Progenitor cell of endocrine pancreas (in vitro differentiated cells): Measurements from ENCODE around the gene MIS12. TPM values are rescaled to one million over a fixed set of nuclear protein-coding genes. Genes with fewer than 3 reads are reported as not detected.

Experiments used
- DNase-seq: peaks from one replicate; pipeline ENCODE4 v3.0.0; 2021; ENCODE audit warnings: low spot score; ENCODE audit not compliant: unreplicated experiment
- H3K27ac Mint-ChIP-seq: 2 replicates; pipeline ENCODE4 v1.8.0; 2021; ENCODE audit warnings: mild to moderate bottlenecking, moderate library complexity, mixed read lengths
- H3K27me3 Mint-ChIP-seq: 2 replicates; pipeline ENCODE4 v1.8.0; 2021; ENCODE audit warnings: mixed read lengths
- H3K36me3 Mint-ChIP-seq: 2 replicates; pipeline ENCODE4 v1.8.0; 2022; ENCODE audit warnings: mixed read lengths; ENCODE audit not compliant: insufficient read depth
- H3K4me1 Mint-ChIP-seq: 2 replicates; pipeline ENCODE4 v1.8.0; 2021; ENCODE audit warnings: low read depth, mixed read lengths
- H3K4me3 Mint-ChIP-seq: 2 replicates; pipeline ENCODE4 v1.8.0; 2021; ENCODE audit warnings: low read depth, mild to moderate bottlenecking, moderate library complexity, mixed read lengths
- H3K9me3 Mint-ChIP-seq: 2 replicates; pipeline ENCODE4 v1.8.0; 2021; ENCODE audit warnings: low read depth, mixed read lengths
- total RNA-seq: library from RNA; stranded (reverse); gene quantifications from 2 replicates; pipeline ENCODE4 v1.2.1, GENCODE V29; 2021
- TF ChIP-seq, protein P1 (sequence below): fragments of 200-600 bp; sonication (generic); IDR thresholded peaks from one replicate; pipeline ENCODE4 v1.5.0; 2021; ENCODE audit warnings: antibody characterized with exemption, mild to moderate bottlenecking; ENCODE audit not compliant: unreplicated experiment

MIS12 gene
- total RNA-seq, 1 donor from 2014 or later: 27.4 TPM

DNA sequence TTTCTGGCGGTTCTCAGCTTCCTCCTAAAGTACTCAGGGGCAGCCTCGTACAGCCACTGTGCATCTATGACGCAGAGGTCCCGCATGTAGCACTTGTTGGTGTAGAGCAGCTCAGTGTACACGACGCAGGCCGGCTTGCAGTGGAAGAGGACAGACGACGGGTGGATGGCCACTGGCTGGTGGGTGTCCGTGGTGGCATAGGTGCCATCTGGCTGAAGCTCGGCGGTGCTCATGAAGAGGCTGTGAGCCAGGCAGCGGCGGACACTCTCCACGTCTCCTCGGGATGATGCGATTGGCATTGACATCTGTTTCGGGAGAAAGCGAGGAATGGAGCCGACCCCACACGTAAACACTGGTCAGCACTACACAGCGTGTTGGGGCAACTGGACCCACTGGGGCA is 42.2 kb upstream of the MIS12 start:
- no peak overlapping the region for H3K4me3 Mint-ChIP-seq
- DNase-seq: no peak
- no peaks in the 10 kb centered on the region for H3K9me3 Mint-ChIP-seq
- no peaks in the 10 kb centered on the region for H3K27me3 Mint-ChIP-seq
- peaks cover 7% of the 10 kb centered on the region for H3K36me3 Mint-ChIP-seq
- no peak overlapping the region for H3K27ac Mint-ChIP-seq
- TF ChIP-seq, protein P1, sequence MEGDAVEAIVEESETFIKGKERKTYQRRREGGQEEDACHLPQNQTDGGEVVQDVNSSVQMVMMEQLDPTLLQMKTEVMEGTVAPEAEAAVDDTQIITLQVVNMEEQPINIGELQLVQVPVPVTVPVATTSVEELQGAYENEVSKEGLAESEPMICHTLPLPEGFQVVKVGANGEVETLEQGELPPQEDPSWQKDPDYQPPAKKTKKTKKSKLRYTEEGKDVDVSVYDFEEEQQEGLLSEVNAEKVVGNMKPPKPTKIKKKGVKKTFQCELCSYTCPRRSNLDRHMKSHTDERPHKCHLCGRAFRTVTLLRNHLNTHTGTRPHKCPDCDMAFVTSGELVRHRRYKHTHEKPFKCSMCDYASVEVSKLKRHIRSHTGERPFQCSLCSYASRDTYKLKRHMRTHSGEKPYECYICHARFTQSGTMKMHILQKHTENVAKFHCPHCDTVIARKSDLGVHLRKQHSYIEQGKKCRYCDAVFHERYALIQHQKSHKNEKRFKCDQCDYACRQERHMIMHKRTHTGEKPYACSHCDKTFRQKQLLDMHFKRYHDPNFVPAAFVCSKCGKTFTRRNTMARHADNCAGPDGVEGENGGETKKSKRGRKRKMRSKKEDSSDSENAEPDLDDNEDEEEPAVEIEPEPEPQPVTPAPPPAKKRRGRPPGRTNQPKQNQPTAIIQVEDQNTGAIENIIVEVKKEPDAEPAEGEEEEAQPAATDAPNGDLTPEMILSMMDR: no peak
- H3K4me1 Mint-ChIP-seq: no peaks in the 10 kb centered on the region

DNA sequence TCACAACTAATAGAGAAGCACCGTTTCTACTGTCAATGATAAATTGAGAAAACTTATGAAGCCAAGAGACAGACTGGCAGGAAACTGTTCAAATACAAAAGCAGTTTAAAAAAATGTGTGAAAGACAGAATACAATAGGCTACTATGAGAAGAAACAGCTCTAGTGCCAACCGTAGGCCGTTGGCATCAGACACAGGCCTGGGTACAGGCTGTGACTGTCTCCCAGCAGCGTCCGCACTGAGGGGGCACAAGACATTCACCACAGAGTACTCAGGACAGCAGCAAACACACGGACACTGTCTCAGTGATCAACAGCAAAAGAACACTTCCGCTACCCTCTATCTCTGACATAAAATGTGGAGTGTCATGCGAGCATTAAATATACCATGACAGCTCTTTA is 39.6 kb upstream of the MIS12 start:
- H3K27ac Mint-ChIP-seq: no peak overlapping the region

DNA sequence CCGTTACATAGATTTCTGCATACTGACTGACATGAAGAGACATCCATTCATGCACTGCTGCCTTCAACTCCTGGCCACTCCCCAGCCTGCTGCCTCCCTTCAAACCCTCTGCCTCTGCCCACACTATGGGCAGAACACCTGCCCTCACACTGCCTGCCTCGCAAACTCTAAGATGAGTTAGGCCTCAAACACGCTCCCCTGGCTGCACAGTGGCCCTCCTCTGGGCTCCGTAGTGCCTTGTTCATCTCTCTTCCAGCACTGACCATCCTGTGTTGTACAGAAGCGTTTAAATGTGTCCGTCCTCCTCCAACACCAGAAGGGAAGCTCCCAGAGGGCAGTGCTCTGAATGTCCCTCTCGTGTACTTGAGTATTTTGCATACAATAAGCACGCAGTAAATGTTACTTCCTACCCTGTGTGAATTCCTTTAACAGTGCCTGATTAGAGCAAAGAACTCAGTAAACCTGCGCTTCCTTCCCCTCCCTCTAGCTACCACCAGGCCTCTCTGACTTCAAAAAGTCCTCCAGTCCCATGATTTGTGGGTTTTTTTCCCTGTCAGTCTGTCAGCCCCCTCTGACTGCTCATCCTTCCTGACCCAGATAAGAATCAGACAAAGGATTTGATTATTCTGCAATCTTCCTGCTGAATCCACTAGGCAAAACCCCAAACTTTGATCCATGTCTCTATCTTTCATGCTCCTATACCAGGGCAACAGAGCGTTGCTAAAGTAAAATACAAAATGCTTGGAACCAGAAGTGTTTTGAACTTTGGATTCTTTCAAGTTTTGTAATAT is 21.5 kb upstream of the MIS12 start:
- Mint-ChIP-seq H3K9me3 (no peaks in the 10 kb centered on the region), H3K27ac (no peak overlapping the region), H3K4me3 (no peak overlapping the region), H3K36me3 (peaks cover 8% of the 10 kb centered on the region), H3K4me1 (peaks cover 19% of the 10 kb centered on the region), H3K27me3 (no peaks in the 10 kb centered on the region)
- TF ChIP-seq, protein P1: no peak
- DNase-seq: no peak

More for the DNA sequence above, 39.6 kb upstream of the MIS12 start:
- Mint-ChIP-seq H3K9me3 (no peaks in the 10 kb centered on the region), H3K36me3 (peaks cover 10% of the 10 kb centered on the region), H3K4me3 (no peak overlapping the region), H3K27me3 (no peaks in the 10 kb centered on the region), H3K4me1 (no peaks in the 10 kb centered on the region)
- TF ChIP-seq, protein P1: no peak
- DNase-seq: no peak

DNA sequence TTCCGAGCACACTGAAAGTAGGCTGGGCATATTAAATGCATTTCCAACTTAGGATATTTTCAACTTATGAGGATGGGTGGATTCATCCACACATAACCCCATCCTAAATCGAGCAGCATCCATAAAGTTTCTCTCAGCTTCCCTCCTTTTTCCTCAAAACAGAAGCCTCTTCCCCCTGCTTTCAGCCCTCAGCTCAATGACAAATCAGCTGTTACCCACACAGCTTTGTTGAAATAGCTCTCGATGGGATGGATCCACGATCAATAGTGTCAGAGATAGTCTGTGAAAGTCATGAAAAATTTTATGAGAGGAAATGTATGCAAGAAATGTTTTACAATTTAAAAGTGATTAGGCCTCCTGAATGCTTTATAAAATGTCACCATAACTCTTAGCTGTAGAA is 20.1 kb upstream of the MIS12 start:
- Mint-ChIP-seq H3K27me3 (no peaks in the 10 kb centered on the region), H3K27ac (no peak overlapping the region), H3K36me3 (peaks cover 5% of the 10 kb centered on the region), H3K9me3 (no peaks in the 10 kb centered on the region), H3K4me1 (peaks cover 19% of the 10 kb centered on the region), H3K4me3 (no peak overlapping the region)
- DNase-seq: no peak
- TF ChIP-seq, protein P1: no peak

DNA sequence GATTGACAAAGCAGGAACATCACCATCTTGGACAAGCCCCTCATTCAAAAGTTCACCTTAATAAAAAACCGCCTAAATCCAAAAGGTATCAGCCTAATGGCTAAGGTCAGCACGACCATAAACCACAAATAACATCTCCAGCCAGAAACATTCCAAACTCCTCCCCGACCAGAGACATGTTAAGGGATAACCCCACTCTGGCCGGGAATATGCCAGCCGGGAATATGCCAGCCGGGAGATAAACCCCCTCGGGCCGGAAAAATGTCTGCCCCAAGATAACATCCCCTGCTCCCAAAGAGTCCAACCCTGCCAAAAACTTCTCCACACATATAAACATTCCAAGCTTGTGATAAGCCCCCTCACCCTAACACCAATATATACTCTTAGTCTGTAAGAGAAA is 18.9 kb upstream of the MIS12 start:
- Mint-ChIP-seq H3K9me3 (no peaks in the 10 kb centered on the region), H3K4me1 (peaks cover 19% of the 10 kb centered on the region), H3K36me3 (peaks cover 7% of the 10 kb centered on the region), H3K27me3 (no peaks in the 10 kb centered on the region), H3K4me3 (peak overlapping the region; percentile 77), H3K27ac (peak overlapping the region; percentile 79)
- TF ChIP-seq, protein P1: no peak
- no peak for DNase-seq
